HL-60 (cell line): Measurements from ENCODE around the gene PLEKHA5.
"Not testable (repeated sequence)": the region's sequence is repeated elsewhere in the genome, so short reads cannot be mapped to it uniquely, and the experiment has no call there.

Experiments
- POLR2AphosphoS5 ChIP-seq: IDR thresholded peaks from 2 replicates; pipeline ENCODE4 v1.6.1; 2012; ENCODE audit warnings: low read depth
- SPI1 ChIP-seq: IDR thresholded peaks from 2 replicates; pipeline ENCODE4 v1.6.1; 2012; ENCODE audit warnings: low read depth, mild to moderate bottlenecking, borderline replicate concordance
- TF ChIP-seq, protein P1 (sequence below): IDR thresholded peaks from one replicate; pipeline ENCODE4 v1.5.1; 2011; ENCODE audit warnings: low read length, control low read depth, inconsistent platforms; ENCODE audit not compliant: insufficient read depth
- TF ChIP-seq, protein P2 (sequence below): IDR thresholded peaks from 2 replicates; pipeline ENCODE4 v1.6.1; 2012; ENCODE audit warnings: low read depth; ENCODE audit not compliant: insufficient replicate concordance

DNA sequence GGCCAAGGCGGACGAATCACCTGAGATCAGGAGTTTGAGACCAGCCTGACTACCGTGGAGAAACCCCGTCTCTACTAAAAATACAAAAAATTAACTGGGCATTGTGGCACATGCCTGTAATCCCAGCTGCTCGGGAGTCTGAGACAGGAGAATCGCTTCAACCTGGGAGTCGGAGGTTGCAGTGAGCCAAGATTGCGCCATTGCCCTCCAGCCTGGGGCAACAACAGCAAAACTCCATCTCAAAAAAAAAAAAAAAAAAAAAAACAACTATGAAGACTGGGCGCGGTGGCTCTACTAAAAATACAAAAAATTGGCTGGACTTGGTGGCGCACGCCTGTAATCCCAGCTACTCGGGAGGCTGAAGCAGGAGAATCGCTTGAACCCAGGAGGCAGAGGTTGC is 176.1 kb downstream of the PLEKHA5 start:
- TF ChIP-seq, protein P1, sequence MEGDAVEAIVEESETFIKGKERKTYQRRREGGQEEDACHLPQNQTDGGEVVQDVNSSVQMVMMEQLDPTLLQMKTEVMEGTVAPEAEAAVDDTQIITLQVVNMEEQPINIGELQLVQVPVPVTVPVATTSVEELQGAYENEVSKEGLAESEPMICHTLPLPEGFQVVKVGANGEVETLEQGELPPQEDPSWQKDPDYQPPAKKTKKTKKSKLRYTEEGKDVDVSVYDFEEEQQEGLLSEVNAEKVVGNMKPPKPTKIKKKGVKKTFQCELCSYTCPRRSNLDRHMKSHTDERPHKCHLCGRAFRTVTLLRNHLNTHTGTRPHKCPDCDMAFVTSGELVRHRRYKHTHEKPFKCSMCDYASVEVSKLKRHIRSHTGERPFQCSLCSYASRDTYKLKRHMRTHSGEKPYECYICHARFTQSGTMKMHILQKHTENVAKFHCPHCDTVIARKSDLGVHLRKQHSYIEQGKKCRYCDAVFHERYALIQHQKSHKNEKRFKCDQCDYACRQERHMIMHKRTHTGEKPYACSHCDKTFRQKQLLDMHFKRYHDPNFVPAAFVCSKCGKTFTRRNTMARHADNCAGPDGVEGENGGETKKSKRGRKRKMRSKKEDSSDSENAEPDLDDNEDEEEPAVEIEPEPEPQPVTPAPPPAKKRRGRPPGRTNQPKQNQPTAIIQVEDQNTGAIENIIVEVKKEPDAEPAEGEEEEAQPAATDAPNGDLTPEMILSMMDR, result not testable (repeated sequence)
- not testable (repeated sequence) for TF ChIP-seq POLR2AphosphoS5, SPI1
- TF ChIP-seq, protein P2, sequence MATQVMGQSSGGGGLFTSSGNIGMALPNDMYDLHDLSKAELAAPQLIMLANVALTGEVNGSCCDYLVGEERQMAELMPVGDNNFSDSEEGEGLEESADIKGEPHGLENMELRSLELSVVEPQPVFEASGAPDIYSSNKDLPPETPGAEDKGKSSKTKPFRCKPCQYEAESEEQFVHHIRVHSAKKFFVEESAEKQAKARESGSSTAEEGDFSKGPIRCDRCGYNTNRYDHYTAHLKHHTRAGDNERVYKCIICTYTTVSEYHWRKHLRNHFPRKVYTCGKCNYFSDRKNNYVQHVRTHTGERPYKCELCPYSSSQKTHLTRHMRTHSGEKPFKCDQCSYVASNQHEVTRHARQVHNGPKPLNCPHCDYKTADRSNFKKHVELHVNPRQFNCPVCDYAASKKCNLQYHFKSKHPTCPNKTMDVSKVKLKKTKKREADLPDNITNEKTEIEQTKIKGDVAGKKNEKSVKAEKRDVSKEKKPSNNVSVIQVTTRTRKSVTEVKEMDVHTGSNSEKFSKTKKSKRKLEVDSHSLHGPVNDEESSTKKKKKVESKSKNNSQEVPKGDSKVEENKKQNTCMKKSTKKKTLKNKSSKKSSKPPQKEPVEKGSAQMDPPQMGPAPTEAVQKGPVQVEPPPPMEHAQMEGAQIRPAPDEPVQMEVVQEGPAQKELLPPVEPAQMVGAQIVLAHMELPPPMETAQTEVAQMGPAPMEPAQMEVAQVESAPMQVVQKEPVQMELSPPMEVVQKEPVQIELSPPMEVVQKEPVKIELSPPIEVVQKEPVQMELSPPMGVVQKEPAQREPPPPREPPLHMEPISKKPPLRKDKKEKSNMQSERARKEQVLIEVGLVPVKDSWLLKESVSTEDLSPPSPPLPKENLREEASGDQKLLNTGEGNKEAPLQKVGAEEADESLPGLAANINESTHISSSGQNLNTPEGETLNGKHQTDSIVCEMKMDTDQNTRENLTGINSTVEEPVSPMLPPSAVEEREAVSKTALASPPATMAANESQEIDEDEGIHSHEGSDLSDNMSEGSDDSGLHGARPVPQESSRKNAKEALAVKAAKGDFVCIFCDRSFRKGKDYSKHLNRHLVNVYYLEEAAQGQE, result not testable (repeated sequence)
